GM10248 (cell line): ENCODE data around the gene CUX1.

Experiments used
- CTCF ChIA-PET: fragments of 300-600 bp; sonication (Branson Sonifier 250); formaldehyde crosslinking; extraction: SDS; loops from one replicate; lab custom pipeline; 2021; ENCODE audit warnings: antibody characterized with exemption; lab: Yijun Ruan, JAX
- POLR2A ChIA-PET: fragments of 350-650 bp; sonication (Branson Sonifier 250); formaldehyde crosslinking; extraction: SDS; loops from one replicate; lab custom pipeline; 2020; ENCODE audit warnings: antibody characterized with exemption; lab: Yijun Ruan, JAX
- DNase-seq: peaks from one replicate; pipeline ENCODE4 v3.0.0; 2012; ENCODE audit errors: extremely low spot score
- CTCF ChIP-seq: IDR thresholded peaks from 2 replicates; pipeline ENCODE4 v1.5.1; 2012; ENCODE audit warnings: mild to moderate bottlenecking, low read depth; ENCODE audit errors: extremely low read depth, missing control alignments, control extremely low read depth

The CUX1 gene

GRCh38 chr7:102186306-102186705 is 368.9 kb downstream of the CUX1 start:
- CTCF ChIA-PET: no interaction called here

GRCh38 chr7:102188746-102189145 is 371.3 kb downstream of the CUX1 start:
- DNase-seq: no peak
- ChIA-PET POLR2A (interaction anchor here (0.5 kb wide), 1 partner anchor 11 kb away, joined by 3 read pairs; no protein-coding TSS in a partner anchor), CTCF (no interaction called here)
- TF ChIP-seq CTCF: no peak

More at GRCh38 chr7:102186306-102186705, 368.9 kb downstream of the CUX1 start:
- POLR2A ChIA-PET: no interaction called here
- DNase-seq: no peak
- TF ChIP-seq CTCF: no peak

- ChIA-PET POLR2A (no interaction called here), CTCF (no interaction called here)
- no peak for DNase-seq
- TF ChIP-seq CTCF: no peak
These were observed 372.3 kb downstream of the CUX1 start for GRCh38 chr7:102189756-102190155.

GRCh38 chr7:102190776-102191350 is 373.4 kb downstream of the CUX1 start:
- POLR2A ChIA-PET: no interaction called here
- CTCF ChIA-PET: no interaction called here
- TF ChIP-seq CTCF: no peak
- no peak for DNase-seq

GRCh38 chr7:102191556-102192379 is 374.3 kb downstream of the CUX1 start:
- ChIA-PET POLR2A (no interaction called here), CTCF (no interaction called here)
- no peak for DNase-seq
- TF ChIP-seq CTCF: no peak

GRCh38 chr7:102192790-102193189 is 375.4 kb downstream of the CUX1 start:
- DNase-seq: no peak
- ChIA-PET POLR2A (no interaction called here), CTCF (no interaction called here)
- TF ChIP-seq CTCF: no peak
